Right lobe of liver (tissue), 4 donors: Measurements from ENCODE around the gene FOXQ1.
A peak's percentile ranks its signal among the peaks of the same experiment; 100 is the strongest.

Source experiments
- POLR2A ChIP-seq: fragments of 450-650 bp; IDR thresholded peaks from one replicate; pipeline ENCODE4 v1.6.1; 2017; ENCODE audit warnings: antibody characterized with exemption, mild to moderate bottlenecking
- TF ChIP-seq, protein P1 (sequence below), 4 donors: fragments of 200-600 bp in 3 of 4; fragments of 450-650 bp in 1 of 4; IDR thresholded peaks; one replicate each; pipeline versions ENCODE4 v1.5.1 to v1.8.0; 2016 to 2022; ENCODE audit warnings: antibody characterized with exemption in 4 of 4, mild to moderate bottlenecking in 2 of 4
- donor health status: DM: no; HTN: no; CAD: no.
- donor health status: DM: no; HTN: no; CAD: no.
- donor health status: DM: no; HTN: yes; CAD: no.

DNA sequence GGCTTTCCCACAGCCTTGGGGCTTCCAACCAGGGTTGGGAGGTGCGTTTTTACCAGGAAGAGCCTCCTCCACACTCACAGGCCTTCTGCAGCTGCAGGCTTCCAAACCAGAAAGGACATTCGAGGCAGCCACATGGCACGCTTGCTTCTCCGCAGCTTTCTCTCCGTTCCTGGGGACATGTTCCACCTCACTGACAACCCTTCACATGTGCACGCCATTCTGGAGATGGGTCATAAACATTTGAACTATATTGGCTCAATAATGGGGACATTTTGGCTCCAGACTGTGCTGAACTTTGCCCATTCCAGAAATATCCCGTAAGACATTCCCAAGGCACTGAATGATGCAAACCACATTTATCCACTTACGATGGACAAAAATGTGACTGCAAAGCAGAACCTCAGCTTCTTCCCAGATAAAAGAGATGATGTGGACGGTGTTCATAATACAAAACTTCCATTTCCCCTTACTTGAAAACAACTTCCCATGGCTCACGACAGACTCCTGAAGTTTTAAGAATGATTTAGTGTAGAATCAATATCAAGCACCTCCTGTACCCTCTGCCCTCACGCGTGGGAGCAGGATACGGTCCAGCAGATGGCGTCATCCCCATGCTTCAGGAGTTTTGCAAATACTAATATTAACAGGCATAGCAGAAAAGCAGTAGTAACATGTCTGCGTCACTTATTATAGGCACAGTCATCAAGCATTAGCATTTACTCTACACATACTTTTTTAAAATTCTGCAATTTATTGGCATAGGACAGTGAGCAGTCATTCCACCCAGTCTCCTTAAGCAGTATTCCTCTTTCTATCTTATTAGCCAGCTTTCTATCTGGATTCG, 52.1 kb downstream of the FOXQ1 start:
- TF ChIP-seq, protein P1, sequence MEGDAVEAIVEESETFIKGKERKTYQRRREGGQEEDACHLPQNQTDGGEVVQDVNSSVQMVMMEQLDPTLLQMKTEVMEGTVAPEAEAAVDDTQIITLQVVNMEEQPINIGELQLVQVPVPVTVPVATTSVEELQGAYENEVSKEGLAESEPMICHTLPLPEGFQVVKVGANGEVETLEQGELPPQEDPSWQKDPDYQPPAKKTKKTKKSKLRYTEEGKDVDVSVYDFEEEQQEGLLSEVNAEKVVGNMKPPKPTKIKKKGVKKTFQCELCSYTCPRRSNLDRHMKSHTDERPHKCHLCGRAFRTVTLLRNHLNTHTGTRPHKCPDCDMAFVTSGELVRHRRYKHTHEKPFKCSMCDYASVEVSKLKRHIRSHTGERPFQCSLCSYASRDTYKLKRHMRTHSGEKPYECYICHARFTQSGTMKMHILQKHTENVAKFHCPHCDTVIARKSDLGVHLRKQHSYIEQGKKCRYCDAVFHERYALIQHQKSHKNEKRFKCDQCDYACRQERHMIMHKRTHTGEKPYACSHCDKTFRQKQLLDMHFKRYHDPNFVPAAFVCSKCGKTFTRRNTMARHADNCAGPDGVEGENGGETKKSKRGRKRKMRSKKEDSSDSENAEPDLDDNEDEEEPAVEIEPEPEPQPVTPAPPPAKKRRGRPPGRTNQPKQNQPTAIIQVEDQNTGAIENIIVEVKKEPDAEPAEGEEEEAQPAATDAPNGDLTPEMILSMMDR (IDR thresholded peaks at IDR 0.05), result peak in 3 of 4 donors; percentile 34 to 40 (median 35)
- no peak for TF ChIP-seq POLR2A
